Ascending aorta (tissue), 2 donors: ENCODE data around the gene HLA-A. TPM values are rescaled to one million over a fixed set of nuclear protein-coding genes. Genes with fewer than 3 reads are reported as not detected.
A peak's percentile ranks its signal among the peaks of the same experiment; 100 is the strongest.

ENCODE experiments used
- DNase-seq, 2 donors: peaks; one replicate each; pipeline ENCODE4 v3.0.0-alpha.2; 2019; ENCODE audit warnings: low spot score in 2 of 2
- H3K27ac ChIP-seq, 2 donors: fragments of 200-600 bp; sonication (generic); one replicate each; pipeline ENCODE4 v1.5.1; 2016 to 2017; ENCODE audit warnings: mild to moderate bottlenecking in 1 of 2
- H3K27me3 ChIP-seq: fragments of 200-600 bp; sonication (generic); one replicate; pipeline ENCODE4 v1.5.1; 2017
- H3K36me3 ChIP-seq, 2 donors: fragments of 200-600 bp; sonication (generic); one replicate each; pipeline ENCODE4 v1.5.1; 2016
- H3K4me1 ChIP-seq, 2 donors: fragments of 200-600 bp; sonication (generic); one replicate each; pipeline ENCODE4 v1.5.1; 2016 to 2017; ENCODE audit warnings: mild to moderate bottlenecking in 1 of 2
- H3K4me3 ChIP-seq, 2 donors: fragments of 200-600 bp; sonication (generic); one replicate each; pipeline ENCODE4 v1.5.1; 2016 to 2017; ENCODE audit warnings: mild to moderate bottlenecking in 1 of 2
- H3K9me3 ChIP-seq, 2 donors: fragments of 200-600 bp; sonication (generic); one replicate each; pipeline ENCODE4 v1.5.1; 2016
- intact Hi-C: fragments of 100-400 bp; cut with DNase I; formaldehyde crosslinking; loops from one replicate; pipeline ENCODE4 v1.15.1; 2023
- total RNA-seq: library from RNA; depleted of rRNA; stranded (reverse); fragments of >200 nt; gene quantifications from one replicate; pipeline ENCODE4 v1.1.0, GENCODE V29; 2016
- TF ChIP-seq, protein P1 (sequence below), 3 experiments: fragments of 200-600 bp in 2 of 3; fragments of 450-650 bp in 1 of 3; sonication (generic) in 2 of 3; IDR thresholded peaks; one replicate each; pipeline ENCODE4 v1.5.1; 2016 to 2019; ENCODE audit warnings: antibody characterized with exemption in 3 of 3, mild to moderate bottlenecking in 1 of 3, moderate library complexity in 1 of 3

HLA-A gene
- total RNA-seq, 1 donor from 2014 or later, result 1,099 TPM

- no peaks in the 10 kb centered on the region for H3K36me3 ChIP-seq
- H3K4me3 ChIP-seq, result no peak overlapping the region
- intact Hi-C loops, result no loop called here
- H3K27ac ChIP-seq, result no peak overlapping the region
- TF ChIP-seq, protein P1, sequence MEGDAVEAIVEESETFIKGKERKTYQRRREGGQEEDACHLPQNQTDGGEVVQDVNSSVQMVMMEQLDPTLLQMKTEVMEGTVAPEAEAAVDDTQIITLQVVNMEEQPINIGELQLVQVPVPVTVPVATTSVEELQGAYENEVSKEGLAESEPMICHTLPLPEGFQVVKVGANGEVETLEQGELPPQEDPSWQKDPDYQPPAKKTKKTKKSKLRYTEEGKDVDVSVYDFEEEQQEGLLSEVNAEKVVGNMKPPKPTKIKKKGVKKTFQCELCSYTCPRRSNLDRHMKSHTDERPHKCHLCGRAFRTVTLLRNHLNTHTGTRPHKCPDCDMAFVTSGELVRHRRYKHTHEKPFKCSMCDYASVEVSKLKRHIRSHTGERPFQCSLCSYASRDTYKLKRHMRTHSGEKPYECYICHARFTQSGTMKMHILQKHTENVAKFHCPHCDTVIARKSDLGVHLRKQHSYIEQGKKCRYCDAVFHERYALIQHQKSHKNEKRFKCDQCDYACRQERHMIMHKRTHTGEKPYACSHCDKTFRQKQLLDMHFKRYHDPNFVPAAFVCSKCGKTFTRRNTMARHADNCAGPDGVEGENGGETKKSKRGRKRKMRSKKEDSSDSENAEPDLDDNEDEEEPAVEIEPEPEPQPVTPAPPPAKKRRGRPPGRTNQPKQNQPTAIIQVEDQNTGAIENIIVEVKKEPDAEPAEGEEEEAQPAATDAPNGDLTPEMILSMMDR (IDR thresholded peaks at IDR 0.05), result no peak
- no peaks in the 10 kb centered on the region for H3K9me3 ChIP-seq
- H3K27me3 ChIP-seq, result no peaks in the 10 kb centered on the region
- DNase-seq, result peak in 1 of 2 donors; percentile 8
- no peaks in the 10 kb centered on the region for H3K4me1 ChIP-seq
Observed at GRCh38 chr6:29908341-29908662, 34.0 kb upstream of the HLA-A start.

DNA sequence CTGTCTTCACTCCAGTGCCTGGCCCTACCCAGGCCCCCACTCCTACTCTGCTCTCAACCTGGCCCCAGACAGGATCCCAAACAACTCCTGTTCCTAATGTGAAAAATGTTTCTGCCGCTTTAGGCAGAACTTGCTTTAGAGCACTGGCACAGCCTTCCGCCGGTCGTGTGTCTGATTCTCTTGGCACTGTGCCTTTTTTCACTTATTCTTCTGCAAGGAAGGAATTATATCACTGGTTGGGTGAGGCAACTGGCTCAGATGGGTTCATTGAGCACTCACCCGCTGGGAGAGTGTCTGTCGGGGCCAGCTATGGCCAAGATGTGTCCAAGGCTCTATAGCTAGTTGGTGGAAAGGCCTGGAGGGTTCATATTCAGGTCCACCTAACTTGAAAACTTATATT, 33.6 kb upstream of the HLA-A start:
- H3K4me3 ChIP-seq, result no peak overlapping the region
- no peaks in the 10 kb centered on the region for H3K27me3 ChIP-seq
- H3K27ac ChIP-seq, result no peak overlapping the region
- H3K4me1 ChIP-seq, result no peaks in the 10 kb centered on the region
- intact Hi-C loops, result no loop called here
- DNase-seq, result peak in 1 of 2 donors; percentile 15
- TF ChIP-seq, protein P1 (IDR thresholded peaks at IDR 0.05), result no peak
- H3K36me3 ChIP-seq, result no peaks in the 10 kb centered on the region
- H3K9me3 ChIP-seq, result no peaks in the 10 kb centered on the region

- no peaks in the 10 kb centered on the region for H3K4me1 ChIP-seq
- no peak for DNase-seq
- H3K27ac ChIP-seq, result no peak overlapping the region
- H3K27me3 ChIP-seq, result no peaks in the 10 kb centered on the region
- H3K4me3 ChIP-seq, result no peak overlapping the region
- H3K36me3 ChIP-seq, result no peaks in the 10 kb centered on the region
- intact Hi-C loops, result no loop called here
- TF ChIP-seq, protein P1 (IDR thresholded peaks at IDR 0.05), result no peak
- H3K9me3 ChIP-seq, result no peaks in the 10 kb centered on the region
Observed at GRCh38 chr6:29909985-29910384, 32.3 kb upstream of the HLA-A start.

DNA sequence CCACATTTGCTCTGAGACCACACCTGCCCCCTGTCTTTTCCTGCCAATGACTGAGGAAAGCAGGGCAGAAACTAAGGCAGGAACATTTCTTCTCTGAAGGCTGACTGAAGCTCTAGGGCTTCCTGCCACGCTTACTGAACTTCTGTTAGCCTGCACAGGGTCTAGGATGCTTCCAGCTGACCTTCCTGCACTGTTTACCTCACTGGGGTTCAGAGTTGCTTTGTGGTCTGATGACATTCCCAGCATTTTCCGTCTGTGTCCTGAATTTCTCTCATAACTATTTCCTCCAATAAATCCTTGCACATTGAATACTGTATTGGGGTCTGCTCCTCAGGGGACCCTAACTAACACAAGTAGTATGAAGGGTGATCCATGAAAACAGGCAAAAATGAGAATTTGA, 29.5 kb upstream of the HLA-A start:
- Histone ChIP-seq H3K36me3 (no peaks in the 10 kb centered on the region), H3K27me3 (no peaks in the 10 kb centered on the region), H3K4me1 (no peaks in the 10 kb centered on the region), H3K4me3 (no peak overlapping the region), H3K27ac (no peak overlapping the region), H3K9me3 (no peaks in the 10 kb centered on the region)
- no peak for DNase-seq
- TF ChIP-seq, protein P1 (IDR thresholded peaks at IDR 0.05), result no peak
- intact Hi-C loops, result no loop called here

DNA sequence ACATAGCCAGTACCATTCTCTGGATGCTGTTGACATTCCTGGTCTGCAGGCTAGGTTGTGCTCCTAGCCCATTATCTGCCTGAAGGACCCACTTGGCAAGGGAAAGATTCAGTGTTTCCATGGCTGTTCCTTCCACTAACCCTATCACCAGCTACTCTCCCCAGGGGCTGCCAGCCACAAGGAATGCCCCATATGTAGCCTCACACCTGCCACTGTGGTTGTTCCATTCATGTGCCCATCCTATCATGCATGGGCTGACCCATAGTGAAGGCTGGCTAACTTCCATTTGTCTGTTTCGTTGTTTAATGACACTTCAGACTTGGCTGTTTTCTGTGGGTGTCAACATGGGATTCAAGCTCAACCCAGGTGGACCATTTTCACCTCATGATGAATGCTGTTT, 25.6 kb upstream of the HLA-A start:
- no peak for DNase-seq
- TF ChIP-seq, protein P1 (IDR thresholded peaks at IDR 0.05), result no peak
- intact Hi-C loops, result no loop called here

GRCh38 chr6:29917857-29918256, 24.5 kb upstream of the HLA-A start:
- TF ChIP-seq, protein P1 (IDR thresholded peaks at IDR 0.05), result no peak
- DNase-seq, result no peak
- no peaks in the 10 kb centered on the region for H3K36me3 ChIP-seq
- no peaks in the 10 kb centered on the region for H3K27me3 ChIP-seq
- no peaks in the 10 kb centered on the region for H3K4me1 ChIP-seq
- no peak overlapping the region for H3K27ac ChIP-seq
- H3K9me3 ChIP-seq, result no peaks in the 10 kb centered on the region
- intact Hi-C loops, result no loop called here
- H3K4me3 ChIP-seq, result no peak overlapping the region

More for the DNA sequence above, 25.6 kb upstream of the HLA-A start:
- H3K36me3 ChIP-seq, result no peaks in the 10 kb centered on the region
- no peak overlapping the region for H3K27ac ChIP-seq
- no peaks in the 10 kb centered on the region for H3K4me1 ChIP-seq
- no peaks in the 10 kb centered on the region for H3K27me3 ChIP-seq
- no peaks in the 10 kb centered on the region for H3K9me3 ChIP-seq
- H3K4me3 ChIP-seq, result no peak overlapping the region
